Nephron progenitor cell (in vitro differentiated cells): Measurements from ENCODE around the gene SYN1.

Experiments
- DNase-seq: peaks from one replicate; pipeline ENCODE4 v3.0.0; 2021
- H3K27ac Mint-ChIP-seq: 2 replicates; pipeline ENCODE4 v1.8.0; 2021; ENCODE audit warnings: mild to moderate bottlenecking, moderate library complexity, mixed read lengths
- H3K27me3 Mint-ChIP-seq: 2 replicates; pipeline ENCODE4 v1.8.0; 2021; ENCODE audit warnings: mild to moderate bottlenecking, low read depth, mixed read lengths; ENCODE audit not compliant: poor library complexity
- H3K36me3 Mint-ChIP-seq: 2 replicates; pipeline ENCODE4 v1.8.0; 2021; ENCODE audit warnings: low read depth, mixed read lengths
- H3K4me1 Mint-ChIP-seq: 2 replicates; pipeline ENCODE4 v1.8.0; 2021; ENCODE audit warnings: mixed read lengths
- H3K4me3 Mint-ChIP-seq: 2 replicates; pipeline ENCODE4 v1.8.0; 2021; ENCODE audit warnings: mild to moderate bottlenecking, moderate library complexity, mixed read lengths
- H3K9me3 Mint-ChIP-seq: 2 replicates; pipeline ENCODE4 v1.8.0; 2021; ENCODE audit warnings: mild to moderate bottlenecking, moderate library complexity, mixed read lengths
- TF ChIP-seq, protein P1 (sequence below): fragments of 200-600 bp; sonication (generic); IDR thresholded peaks from 2 replicates; pipeline ENCODE4 v1.5.0; 2021; ENCODE audit warnings: antibody characterized with exemption

Gene SYN1

DNA sequence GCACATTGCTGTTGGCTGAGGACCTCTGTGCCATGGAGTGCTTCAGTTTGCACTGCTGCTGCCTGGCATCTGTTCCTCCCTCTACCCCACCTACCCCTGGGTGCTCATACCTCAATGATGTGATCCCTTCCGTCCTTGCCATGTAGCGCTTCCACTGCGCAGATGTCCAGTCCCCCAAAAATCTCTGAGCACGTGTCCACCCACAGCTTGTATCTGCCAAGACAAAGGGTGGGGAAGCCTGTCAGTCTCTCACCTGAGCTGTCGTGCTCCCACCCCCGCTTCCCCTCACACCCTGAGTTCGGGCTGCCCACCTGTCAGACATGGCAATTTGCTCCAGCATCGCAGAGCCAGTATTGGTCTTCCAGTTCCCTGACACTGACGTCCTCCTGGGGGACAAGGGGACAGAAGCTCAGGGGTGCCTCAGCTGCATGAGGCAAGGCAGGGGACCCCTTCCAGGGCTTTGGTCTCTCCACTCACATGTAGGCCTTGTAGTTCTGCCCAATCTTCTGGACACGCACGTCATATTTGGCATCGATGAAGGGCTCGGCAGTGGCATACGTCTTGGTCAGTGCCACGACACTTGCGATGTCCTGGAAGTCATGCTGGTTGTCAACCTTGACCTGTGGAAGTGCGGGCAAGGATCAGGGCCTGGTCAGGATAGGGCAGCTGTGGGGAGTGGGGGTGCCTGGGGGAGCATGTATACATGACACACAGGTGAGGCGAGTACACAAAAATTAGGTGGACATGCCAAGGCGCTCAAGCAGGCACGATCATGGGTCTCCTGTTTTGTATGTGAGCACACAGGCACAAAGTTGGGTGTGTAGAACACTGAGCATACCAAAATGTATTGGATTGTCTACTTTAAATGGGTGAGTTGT, 43.4 kb downstream of the SYN1 start:
- Mint-ChIP-seq H3K36me3 (peaks cover 16% of the 10 kb centered on the region), H3K4me1 (peaks cover 52% of the 10 kb centered on the region), H3K9me3 (peaks cover 66% of the 10 kb centered on the region), H3K4me3 (no peak overlapping the region), H3K27me3 (peaks cover 2% of the 10 kb centered on the region), H3K27ac (no peak overlapping the region)
- no peak for DNase-seq
- TF ChIP-seq, protein P1, sequence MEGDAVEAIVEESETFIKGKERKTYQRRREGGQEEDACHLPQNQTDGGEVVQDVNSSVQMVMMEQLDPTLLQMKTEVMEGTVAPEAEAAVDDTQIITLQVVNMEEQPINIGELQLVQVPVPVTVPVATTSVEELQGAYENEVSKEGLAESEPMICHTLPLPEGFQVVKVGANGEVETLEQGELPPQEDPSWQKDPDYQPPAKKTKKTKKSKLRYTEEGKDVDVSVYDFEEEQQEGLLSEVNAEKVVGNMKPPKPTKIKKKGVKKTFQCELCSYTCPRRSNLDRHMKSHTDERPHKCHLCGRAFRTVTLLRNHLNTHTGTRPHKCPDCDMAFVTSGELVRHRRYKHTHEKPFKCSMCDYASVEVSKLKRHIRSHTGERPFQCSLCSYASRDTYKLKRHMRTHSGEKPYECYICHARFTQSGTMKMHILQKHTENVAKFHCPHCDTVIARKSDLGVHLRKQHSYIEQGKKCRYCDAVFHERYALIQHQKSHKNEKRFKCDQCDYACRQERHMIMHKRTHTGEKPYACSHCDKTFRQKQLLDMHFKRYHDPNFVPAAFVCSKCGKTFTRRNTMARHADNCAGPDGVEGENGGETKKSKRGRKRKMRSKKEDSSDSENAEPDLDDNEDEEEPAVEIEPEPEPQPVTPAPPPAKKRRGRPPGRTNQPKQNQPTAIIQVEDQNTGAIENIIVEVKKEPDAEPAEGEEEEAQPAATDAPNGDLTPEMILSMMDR: no peak

DNA sequence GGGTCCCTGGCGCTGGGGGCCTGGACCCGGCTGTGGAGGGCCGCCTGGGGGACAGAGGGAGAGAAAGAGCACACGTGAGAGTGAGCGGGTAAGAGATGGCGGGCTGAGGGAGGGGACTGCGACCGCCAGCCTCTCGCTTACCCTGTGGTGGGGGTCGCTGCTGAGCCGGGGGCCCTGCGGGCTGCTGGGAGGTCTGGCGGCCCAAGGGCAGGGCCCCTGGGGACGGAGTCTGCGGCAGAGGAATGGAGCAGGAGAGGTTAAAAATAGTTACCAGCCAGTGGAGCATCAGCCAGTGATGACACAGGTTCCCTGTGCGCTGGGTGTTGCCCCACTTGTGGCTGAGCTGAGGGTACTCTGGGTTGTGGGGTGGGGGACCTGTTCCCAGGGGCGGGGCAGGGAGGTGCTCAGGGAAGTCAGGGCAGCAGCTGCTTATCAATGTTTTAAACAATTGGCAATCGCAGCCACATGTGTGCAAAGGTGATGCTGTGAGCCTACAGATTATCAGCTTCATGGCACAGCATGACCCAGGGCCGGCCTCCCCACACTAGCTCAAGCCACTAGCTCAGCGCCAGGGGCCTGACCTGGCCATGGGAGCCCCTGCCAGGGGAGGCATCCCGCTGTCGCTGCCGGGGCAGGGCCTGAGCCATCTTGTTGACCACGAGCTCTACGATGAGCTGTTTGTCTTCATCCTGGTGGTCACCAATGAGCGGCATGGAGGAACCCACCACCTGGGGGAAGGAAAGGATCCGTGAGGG, 44.9 kb downstream of the SYN1 start:
- Mint-ChIP-seq H3K36me3 (peaks cover 29% of the 10 kb centered on the region), H3K4me3 (peak overlapping the region; percentile 38), H3K9me3 (peaks cover 71% of the 10 kb centered on the region), H3K27ac (no peak overlapping the region), H3K4me1 (peaks cover 55% of the 10 kb centered on the region), H3K27me3 (peaks cover 2% of the 10 kb centered on the region)
- TF ChIP-seq, protein P1: no peak
- DNase-seq: peak; percentile 22

DNA sequence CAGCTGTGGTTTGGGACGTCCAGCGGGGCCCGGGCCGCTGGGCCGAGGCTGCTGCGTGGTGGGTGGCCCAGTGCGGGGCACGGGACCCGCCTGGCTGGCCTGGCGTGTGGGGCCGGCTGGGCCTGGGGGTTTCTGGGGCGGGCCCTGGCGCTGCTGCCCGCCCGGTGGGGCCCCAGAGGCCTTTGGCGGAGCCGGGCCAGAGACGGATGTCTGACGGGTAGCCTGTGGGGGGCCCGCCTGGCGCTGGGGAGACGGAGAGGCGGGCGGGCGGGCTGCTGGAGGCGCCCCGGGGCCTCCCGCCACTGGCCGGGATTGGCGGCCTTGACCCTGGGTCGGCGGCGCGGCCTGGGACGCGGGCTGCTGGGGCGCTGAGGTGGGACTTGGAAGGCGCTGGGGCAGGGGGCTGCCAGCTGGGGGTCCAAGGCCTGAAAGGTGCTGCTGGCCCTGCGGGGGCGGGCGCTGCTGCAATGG, 45.5 kb downstream of the SYN1 start:
- H3K4me1 Mint-ChIP-seq: peaks cover 50% of the 10 kb centered on the region
- no peak overlapping the region for H3K27ac Mint-ChIP-seq
- TF ChIP-seq, protein P1: no peak
- DNase-seq: peak; percentile 42
- no peak overlapping the region for H3K4me3 Mint-ChIP-seq
- H3K9me3 Mint-ChIP-seq: peaks cover 72% of the 10 kb centered on the region
- H3K36me3 Mint-ChIP-seq: peaks cover 34% of the 10 kb centered on the region
- peaks cover 2% of the 10 kb centered on the region for H3K27me3 Mint-ChIP-seq

DNA sequence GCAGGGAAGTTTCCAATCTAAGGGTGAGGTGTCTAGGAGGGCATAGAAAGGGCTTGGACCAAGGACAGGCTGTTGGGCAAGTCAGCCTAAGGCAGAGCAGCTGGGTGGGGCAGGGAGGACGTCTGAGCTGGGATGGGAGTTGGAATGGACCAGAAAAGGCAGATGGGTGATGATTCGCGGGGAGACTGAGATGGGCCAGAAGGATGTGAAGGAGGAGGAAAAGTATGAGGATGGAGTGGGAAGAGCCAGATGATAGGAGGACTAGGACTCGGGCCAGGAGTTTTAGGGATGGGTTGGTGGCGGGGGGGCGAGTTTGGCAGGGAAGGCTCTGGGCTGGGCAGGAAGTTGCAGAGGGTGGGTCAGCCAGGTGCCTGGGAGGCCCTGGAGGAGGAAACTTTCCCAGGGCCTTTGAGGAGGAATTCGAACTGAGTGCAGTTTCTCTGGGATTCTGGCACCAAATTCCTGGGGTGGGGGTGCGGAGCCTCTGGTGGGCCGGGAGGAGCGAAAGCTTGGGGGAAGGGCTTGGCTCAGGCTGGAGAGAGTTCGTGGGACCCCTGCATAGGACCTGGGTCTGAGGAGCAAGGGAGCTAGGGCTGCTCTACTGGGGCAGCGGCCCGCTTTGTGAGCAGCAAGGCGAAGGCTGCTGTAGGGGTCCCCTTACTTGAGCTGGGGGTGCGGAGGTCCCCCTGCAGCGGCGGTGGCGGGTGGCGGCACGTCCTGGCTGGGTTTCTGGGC, 46.1 kb downstream of the SYN1 start:
- TF ChIP-seq, protein P1: no peak
- Mint-ChIP-seq H3K27me3 (no peaks in the 10 kb centered on the region), H3K27ac (peak overlapping the region; percentile 90), H3K4me3 (peak overlapping the region; percentile 76), H3K36me3 (peaks cover 35% of the 10 kb centered on the region), H3K4me1 (peaks cover 45% of the 10 kb centered on the region), H3K9me3 (peaks cover 72% of the 10 kb centered on the region)
- peak; percentile 67 for DNase-seq

DNA sequence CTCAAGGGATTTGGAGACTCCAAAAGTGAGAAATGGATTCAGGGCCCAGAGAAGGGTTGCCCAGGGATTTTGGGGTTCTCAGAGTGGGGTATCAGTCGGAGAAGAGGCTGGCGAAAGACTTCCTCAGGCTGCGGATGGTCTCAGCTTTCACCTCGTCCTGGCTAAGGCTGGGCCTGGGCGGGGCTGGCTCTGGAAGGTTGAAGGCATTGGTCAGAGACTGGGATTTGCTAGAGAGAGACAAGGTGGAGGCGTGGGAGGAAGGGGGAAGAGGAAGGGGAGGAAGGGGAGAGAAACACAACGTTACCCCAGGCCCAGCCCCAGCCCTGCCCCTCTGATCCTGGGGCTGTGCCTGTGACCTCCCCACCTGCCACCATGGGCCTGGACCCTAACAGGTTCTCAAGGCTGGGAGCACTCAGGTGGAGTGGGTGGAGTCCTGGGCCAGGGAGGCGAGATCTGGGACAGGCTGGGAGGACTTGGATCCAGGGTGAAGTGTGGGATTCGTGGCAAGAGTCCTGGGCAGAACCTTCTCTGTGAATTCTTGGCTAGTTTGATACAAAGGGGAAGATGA, 46.8 kb downstream of the SYN1 start:
- Mint-ChIP-seq H3K9me3 (peaks cover 72% of the 10 kb centered on the region), H3K36me3 (peaks cover 40% of the 10 kb centered on the region), H3K27me3 (no peaks in the 10 kb centered on the region), H3K4me1 (peaks cover 38% of the 10 kb centered on the region), H3K4me3 (no peak overlapping the region), H3K27ac (peak overlapping the region; percentile 54)
- no peak for DNase-seq
- TF ChIP-seq, protein P1: no peak
